ENCODE results near the gene TMEM63B.

- no peak for TF ChIP-seq EZH2 (IDR thresholded peaks at IDR 0.05; ENCODE audit: borderline replicate concordance, insufficient read depth, low read depth, low read length, poor library complexity, severe bottlenecking)
- TF ChIP-seq CTCF (IDR thresholded peaks at IDR 0.05) = no peak
Observed at GRCh38 chr6:44111434-44112417, 15.6 kb upstream of the TMEM63B start.
